Hematopoietic multipotent progenitor cell treated with erythropoietin and hydrocortisone succinate and interleukin-3 and kit ligand, for 8 days (in vitro differentiated cells): ENCODE measurements around the gene FPR1.
"Not testable (repeated sequence)": the region's sequence is repeated elsewhere in the genome, so short reads cannot be mapped to it uniquely, and the experiment has no call there.

ENCODE experiments used
- DNase-seq: peaks from one replicate; pipeline ENCODE4 v3.0.0-alpha.2; 2015

Gene FPR1

GRCh38 chr19:51777570-51778462, 26.1 kb upstream of the FPR1 start:
- DNase-seq, result peak; percentile 84

GRCh38 chr19:51776561-51776960, 24.9 kb upstream of the FPR1 start:
- not testable (repeated sequence) for DNase-seq

- no peak for DNase-seq
These were observed 21.3 kb upstream of the FPR1 start for GRCh38 chr19:51772977-51773376.

GRCh38 chr19:51771376-51772130, 19.9 kb upstream of the FPR1 start:
- peak; percentile 16 for DNase-seq

DNA sequence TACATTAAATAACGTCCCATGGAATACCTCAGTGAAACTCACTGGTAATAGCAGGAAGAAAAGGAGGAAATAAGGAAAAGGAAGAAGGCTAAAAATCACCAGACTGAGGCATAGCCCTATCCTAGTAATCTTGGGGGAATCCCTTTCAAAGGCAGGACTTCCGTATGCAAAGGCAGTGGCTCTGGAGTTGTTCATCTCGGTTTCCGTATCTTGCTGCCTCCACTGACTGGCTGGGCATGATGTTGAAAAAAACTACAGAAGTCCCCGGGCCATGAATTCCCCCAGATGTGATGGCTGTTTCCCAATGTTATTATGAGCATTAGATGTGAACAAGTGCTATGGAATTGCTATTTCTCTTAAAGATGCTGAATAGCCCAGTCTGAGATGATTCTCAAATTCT, 14.8 kb upstream of the FPR1 start:
- no peak for DNase-seq

DNA sequence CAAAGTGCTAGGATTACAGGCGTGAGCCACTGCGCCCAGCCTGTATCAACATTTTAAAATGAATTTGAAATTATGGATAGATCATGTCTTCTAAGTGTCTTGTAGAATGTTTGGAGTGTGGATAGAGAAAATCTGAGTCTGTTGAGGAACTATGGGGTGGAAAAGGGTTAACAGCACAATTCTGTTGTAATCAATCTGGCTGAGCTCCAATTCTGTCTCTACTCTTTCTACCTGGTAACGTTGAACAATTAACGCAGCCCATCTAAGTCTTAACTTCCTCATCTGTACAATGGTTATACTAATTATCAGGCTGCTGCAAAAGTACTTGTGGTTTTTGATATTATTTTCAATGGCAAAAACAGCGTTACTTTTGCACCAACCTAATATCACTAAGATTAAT, 13.4 kb upstream of the FPR1 start:
- DNase-seq, result no peak

- no peak for DNase-seq
These were observed 10.0 kb upstream of the FPR1 start for GRCh38 chr19:51761696-51762095.

GRCh38 chr19:51760697-51761356, 9.1 kb upstream of the FPR1 start, which contains the start of gene FPR2:
TSS of gene FPR2 (plus strand) at chr19:51761180. CDS start at chr19:51768659, 7,479 bp downstream.
- no peak for DNase-seq

DNA sequence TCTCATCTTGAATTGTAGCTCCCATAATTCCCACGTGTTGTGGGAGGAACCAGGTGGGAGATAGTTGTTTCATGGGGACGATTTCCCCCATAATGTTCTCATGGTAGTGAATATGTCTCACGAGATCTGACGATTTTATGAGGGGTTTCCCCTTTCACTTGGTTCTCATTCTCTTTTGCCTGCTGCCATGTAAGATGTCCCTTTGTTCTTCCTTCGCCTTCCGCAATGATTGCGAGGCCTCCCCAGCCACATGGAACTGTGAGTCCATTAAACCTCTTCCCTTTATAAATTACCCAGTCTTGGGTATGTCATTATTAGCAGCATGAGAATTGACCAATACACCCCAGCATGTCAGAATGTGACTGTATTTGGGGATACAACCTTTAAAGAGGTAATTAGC, 3.9 kb upstream of the FPR1 start:
- no peak for DNase-seq

DNA sequence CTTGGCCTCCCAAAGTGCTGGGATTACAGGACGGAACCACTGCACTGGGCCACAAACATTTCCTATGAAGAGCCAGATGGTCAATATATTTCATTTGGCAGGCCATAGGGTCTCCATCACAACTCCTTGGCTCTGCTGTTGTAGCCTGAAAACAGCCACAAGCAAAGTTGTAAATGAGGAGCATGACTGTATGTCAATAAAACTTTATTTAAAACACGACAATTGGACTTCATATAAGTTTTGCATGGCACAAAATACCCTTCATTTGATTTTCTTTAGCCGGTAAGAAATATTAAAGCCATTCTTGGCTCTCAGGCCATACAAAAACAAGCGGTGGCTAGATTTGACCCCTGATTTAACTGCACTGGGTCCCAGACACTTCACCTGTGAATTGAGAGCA, 3.1 kb upstream of the FPR1 start:
- DNase-seq, result no peak

DNA sequence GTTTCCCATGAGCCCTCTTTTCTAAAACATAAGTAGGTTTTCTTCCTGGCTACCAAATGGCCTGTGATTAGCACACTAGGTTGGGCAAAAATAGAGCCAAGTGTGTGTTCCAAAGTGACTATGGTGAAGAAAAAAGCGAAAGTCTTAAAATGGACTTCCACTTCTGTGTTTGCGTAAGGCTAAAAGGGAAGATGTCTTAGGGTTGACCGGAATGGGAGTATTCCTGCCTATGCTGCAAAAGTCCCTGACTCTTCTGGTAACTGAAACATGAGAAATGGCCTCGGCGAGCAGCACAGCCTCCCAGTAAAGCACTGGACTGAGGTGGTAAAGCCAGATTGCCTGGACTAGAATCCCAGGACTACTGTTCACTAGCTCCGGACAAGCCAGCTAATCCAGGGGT, 2.4 kb upstream of the FPR1 start:
- no peak for DNase-seq

DNA sequence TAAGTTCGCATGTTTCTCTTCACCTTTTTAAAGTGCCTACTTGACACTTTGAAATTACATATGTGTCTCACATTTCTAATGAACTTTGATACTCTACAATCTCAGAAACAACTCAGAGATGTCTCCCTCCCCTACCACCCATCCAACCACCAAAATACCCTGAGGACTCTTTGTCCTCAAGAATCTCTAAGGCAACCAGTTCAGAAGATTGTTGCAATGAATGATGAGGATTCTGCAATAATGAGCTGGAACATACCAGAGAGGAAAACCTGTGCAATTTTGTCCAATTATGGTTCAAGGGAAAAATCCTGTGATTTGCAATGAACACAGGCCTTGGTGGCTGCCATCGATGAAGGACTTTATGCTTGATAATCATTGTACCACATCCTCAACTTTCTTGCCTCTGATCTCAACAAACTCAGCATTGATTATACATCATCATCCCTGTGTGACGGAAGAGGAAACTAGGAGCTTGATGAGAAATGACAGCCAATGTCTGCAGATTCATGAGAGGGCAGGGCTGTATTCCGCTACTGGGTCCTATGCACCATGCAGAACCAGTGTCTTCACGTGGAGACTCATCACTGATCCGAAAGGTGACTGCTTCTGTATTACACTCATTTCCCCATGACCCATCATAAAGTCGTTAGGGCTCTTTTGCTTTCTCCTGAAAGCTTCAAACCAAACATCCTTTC, 1.1 kb downstream of the FPR1 start:
- no peak for DNase-seq

DNA sequence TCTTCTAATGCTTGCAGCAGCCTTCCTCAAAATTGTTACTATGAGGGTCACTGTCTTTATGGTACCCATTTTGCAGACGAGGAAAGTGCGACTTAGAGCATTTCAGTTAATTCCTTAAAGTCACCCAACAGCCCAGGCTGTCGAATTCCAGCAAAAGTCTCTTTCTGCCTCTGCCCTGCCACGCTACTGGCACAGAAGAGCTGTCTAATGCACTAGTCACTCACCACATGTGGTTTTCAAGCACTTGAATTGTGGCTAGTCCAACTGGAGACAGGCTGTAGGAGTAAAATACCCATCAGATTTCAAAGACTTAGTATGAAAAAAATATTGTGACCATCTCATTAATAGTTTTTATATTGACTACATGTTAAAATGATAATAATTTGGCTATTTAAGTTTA, 1.7 kb downstream of the FPR1 start:
- DNase-seq, result no peak

DNA sequence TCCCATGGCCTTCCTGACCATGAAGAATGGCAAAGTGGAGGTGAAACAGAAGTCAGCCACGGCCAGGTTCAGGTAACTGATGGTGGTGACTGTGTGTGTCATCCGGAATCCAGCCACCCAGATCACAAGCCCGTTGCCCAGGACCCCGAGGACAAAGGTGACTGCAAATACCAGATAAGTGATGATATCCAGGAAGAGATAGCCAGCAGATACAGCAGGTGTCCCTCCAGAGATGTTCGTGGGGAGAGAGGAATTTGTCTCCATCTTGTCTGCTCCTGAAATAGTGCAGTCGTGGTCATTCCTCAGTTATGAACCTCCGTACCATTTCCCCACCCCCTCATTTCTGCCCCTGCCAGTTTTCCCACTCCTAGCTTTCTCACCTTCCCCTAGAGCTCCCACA, 4.9 kb downstream of the FPR1 start:
- DNase-seq, result no peak

DNA sequence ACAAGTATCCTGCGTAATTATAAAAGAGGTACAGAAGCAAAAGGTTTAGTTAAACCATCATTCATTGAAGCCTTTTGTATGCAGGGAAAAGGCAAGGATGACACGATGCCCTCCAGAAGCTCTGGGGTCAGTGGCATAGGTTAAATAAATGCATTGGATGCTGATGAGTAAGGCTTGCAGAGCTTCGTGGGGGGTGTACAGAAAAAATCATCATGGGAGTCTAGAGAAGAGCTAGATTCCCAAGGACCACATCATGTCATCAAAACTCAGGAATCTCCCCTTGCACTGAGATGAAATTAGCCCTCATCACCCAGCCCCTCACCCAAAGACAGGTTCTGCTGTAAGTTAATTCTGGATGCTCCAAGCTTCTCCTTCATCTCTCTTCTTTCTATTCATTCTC, 8.3 kb downstream of the FPR1 start:
- DNase-seq, result no peak

GRCh38 chr19:51742789-51743188, 8.9 kb downstream of the FPR1 start:
- no peak for DNase-seq

DNA sequence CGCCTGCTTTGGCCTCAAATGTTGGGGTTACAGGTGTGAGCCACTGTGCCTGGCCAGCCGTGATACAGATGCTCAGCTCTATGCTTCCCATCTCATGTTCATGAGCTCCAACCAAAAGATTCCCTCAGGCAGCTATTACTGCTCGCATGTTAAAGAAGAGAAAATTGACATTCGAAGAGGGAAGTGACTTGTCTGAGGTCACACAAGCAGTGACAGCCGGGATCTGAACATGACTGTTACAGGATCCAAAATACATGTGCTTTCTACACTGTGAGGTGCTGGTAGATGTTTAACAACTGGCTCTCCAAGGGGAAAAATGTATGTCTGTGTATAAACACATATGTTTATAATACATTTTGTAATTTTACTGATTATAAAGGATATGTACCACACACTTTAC, 11.3 kb downstream of the FPR1 start:
- DNase-seq, result no peak

- DNase-seq, result no peak
These were observed 12.0 kb downstream of the FPR1 start for GRCh38 chr19:51739466-51740213.

DNA sequence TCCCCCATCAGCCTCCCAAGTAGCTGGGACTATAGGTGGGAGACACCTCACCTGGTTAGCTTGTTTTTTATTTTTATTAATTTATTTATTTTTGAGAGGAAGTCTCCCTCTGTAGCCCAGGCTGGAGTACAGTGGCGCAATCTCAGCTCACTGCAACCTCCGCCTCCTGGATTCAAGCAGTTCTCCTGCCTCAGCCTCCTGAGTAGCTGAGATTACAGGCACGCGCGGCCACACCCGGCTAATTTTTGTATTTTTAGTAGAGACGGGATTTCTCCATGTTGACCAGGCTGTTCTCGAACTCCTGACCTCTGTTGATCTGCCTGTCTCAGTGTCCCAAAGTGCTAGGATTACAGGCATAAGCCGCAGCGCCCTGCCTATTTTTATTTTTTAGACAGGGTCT, 13.2 kb downstream of the FPR1 start:
- not testable (repeated sequence) for DNase-seq

DNA sequence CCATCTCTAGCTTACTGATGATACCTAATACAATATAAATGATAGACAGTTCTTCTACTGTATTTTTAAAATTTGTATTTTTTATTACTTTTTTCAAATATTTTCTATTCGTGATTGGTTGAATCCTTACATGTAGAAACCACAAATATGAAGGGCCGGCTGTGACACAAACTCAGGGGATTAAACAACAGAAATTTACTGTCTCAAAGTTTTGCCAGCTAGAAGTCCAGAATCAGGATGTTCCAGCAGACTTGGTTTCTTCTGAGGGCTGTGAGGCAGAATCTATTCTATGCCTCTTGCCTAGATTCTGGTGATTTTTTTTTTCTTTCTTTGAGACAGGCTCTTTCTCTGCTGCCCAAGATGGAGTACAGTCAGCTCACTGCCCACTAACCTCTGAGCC, 13.8 kb downstream of the FPR1 start:
- DNase-seq, result no peak

DNA sequence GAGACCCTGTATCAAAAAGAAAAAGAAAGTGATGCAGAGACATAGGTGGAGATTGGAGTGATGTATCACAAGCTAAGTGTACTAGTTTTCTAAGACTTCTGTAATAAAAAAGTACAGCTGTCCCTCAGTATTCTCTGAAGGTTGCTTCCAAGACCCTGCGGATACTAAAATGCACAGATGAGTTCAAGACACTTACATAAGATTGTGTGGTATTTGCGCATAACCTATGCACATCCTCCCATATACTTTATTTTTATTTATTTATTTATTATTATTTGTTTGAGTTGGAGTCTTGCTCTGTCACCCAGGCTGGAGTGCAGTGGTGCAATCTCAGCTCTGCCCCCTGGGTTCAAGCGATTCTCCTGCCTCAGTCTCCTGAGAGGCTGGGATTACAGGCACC, 14.3 kb downstream of the FPR1 start:
- no peak for DNase-seq

DNA sequence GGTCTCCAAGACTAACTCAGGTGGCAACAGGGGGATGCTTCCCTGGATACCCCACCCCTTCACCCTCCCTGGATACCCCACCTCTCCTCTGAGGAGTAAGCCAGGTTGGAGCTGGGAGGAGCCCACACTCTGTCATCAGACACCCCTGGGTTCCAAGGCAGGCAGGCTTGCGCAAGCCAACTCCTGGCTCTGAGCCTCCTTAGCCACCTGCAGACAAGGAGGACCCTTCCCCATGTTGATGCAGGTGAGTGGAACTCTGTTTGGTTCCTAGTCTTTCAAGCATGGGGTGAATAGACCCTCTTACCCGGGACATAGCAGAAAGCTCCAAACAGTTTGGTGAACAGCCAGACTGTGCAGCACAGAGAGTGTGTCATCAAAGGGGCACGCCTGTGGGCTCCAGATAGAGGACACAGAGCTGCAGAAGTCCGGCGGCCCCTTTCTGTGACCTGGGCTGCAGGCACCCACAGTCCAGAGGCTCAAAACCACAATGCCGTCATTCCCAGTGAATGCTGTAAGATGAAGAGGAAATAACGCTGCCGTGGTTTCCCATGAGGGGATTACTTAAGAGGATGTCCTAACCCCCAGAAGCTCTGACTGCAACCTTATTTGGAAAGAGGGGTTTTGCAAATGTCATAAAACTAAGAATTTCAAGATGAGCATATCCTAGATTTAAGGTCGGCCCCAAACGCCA, 15.8 kb downstream of the FPR1 start:
- peak; percentile 28 for DNase-seq
